ENCODE data around the gene SORL1.
"Not testable (repeated sequence)": the region's sequence is repeated elsewhere in the genome, so short reads cannot be mapped to it uniquely, and the experiment has no call there.

SORL1 gene

DNA sequence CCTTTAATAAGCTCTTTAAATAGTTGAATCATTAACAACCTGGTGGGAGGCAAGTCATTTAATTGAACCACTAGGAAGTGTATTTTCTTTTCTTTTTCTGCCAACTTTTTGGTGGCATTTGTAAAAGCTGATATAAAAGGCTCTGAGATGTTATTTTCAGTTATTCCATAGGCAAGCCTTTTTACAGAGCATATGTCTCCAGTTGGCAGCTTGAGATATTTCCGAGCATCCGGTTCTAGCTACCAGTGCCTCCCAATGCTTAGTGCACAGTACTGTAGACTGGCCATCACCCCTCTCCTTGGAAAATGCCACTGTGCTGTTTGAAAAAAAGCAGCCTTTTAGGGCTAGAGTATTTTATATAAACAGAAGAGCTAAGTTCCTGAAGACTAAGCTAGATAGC lies 179.3 kb downstream of the SORL1 start:
- no peak for DNase-seq (ENCODE audit: low read depth)

DNA sequence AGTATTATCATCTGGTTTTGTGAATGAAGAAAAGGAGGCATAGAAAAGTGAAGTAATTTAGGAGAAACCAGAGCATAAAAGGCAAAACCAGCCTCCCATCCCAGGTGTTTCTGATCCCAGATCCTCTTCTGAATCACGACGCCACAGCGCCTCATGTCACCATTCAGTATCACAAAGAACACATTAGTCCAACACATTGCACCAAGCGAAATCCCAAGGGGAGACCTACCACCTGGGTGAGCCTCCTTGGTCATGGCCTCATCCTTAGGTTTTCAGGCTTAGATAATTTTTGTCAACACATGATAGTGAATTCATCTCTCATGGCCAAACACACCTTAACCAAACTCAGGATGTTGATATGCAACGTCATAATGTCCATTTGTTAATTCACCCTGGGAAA lies 182.2 kb downstream of the SORL1 start:
- DNase-seq (ENCODE audit: low read depth) = no peak

DNA sequence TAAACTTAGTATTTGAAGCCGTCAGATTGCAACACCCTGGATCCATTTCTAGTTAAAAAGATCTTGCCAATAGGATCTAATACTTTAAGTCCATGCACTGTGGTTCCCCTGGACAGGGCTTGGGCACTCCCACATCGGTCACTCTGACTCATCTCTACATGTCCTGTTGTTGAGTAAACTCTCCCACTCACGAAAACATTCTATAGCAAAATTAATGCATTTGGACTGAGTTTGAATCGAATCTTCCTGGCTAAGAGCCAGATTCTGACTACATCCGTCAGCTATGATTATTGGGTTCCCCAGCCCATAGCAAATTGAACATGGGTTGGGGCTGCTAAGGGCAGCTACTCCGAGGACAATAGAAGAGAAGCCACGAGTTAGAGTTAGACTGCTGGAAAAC lies 182.8 kb downstream of the SORL1 start:
- DNase-seq (ENCODE audit: low read depth) = peak; percentile 96

DNA sequence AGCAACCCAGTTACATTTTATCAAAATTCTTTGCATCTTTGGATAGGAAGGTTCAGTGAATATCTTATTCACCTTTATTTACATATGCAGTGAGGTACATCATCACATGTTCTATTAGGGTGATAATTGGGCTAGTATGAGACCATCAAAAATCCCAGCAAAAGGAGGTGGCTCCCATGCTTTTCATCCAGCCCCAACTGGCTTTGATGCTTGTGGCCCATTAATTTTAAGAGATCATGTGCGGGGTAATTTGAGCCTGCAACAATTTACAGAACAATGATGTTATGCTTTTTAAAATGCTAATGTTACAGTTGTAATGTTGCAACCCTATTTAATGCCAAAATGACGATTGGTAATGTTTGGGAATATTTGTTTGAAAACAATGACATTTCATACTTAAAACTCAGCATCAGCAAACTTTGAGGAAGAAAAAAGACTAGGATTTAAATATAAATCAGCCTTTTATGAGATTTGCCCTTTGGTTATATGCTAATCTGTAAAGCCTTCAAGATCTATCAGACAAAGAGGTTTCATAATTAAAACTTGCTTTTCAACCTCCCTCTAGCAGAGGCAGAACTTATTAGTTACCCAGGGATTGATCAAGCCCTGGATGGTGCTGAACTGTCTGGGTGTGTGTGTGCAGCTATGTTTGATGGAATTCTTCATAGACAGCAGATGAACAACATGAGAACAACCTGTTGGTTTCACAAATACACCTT lies 184.1 kb downstream of the SORL1 start:
- no peak for DNase-seq (ENCODE audit: low read depth)

DNA sequence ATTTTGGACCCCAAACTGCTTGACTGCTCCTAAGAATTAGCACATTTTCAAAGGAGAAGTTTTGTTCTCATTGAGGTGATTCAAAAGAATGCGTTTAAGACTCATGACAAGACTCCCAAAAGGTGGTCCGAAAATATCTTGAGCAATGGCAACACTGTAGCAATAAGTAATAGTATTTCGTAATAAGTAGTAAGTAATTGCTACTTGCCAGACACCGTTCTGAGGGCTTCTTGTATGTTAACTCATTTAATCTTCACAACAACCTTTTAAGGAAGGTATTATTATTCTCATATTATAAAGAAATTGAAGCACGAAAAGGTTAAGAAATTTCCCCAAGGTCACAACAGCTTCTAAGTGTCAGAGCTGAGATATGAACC lies 184.7 kb downstream of the SORL1 start:
- no peak for DNase-seq (ENCODE audit: low read depth)

DNA sequence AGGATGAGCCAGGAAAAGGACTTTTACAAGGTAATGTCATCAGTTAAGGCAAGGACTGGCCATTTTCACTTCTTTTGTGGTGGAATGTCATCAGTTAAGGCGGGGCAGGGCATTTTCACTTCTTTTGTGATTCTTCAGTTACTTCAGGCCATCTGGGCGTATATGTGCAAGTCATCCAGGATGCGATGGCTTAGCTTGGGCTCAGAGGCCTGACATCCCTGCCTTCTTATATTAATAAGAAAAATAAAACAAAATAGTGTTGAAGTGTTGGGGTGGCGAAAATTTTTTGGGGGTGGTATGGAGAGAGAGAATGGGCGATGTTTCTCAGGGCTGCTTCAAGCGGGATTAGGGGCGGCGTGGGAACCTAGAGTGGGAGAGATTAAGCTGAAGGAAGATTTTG lies 185.5 kb downstream of the SORL1 start:
- not testable (repeated sequence) for DNase-seq (ENCODE audit: low read depth)

DNA sequence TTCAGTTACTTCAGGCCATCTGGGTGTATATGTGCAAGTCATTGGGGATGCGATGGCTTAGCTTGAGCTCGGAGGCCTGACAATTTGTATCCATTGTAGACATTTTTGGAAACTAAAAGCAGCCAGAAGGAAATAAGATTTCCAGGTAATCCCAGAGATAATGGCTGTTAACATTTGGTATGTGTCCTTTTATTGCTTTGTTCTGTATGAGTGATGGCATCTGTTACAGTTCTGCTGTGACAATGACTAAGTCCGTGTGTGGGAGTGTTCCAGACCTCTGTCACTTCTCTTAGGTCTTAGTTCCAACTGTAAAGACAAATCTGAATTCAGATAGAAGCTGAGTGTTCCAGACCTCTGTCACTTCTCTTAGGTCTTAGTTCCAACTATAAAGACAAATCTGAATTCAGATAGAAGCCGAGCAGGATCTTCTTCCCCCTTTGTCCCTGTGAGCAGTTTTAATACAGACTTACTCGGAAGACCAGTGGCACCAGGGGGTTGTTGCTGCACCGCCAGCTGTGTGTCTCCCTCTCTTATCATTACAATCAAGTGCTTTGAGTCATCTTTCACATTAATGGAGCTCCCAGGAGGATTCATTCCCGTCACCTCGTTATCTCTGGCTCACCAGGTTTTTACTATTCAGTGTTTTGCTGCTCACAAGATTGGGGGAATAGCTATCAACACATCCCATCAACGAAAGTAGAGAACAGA lies 191.5 kb downstream of the SORL1 start:
- no peak for DNase-seq (ENCODE audit: low read depth)

DNA sequence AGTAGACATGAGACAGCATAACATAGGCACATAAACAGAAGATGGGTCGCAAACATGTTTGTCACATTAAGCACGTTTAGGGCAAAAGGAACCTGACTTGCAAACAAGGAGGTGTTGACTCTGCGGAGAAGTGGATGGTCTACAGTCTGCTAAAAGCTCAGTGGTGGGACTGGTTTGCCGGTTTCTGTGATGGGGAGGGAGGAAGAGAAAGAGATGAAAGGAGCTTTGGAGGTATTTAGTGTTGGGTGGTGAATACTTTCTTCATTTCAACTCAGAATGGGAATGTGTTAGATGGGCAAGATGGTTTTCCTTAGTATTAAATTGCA lies 192.0 kb downstream of the SORL1 start:
- DNase-seq (ENCODE audit: low read depth) = no peak

DNA sequence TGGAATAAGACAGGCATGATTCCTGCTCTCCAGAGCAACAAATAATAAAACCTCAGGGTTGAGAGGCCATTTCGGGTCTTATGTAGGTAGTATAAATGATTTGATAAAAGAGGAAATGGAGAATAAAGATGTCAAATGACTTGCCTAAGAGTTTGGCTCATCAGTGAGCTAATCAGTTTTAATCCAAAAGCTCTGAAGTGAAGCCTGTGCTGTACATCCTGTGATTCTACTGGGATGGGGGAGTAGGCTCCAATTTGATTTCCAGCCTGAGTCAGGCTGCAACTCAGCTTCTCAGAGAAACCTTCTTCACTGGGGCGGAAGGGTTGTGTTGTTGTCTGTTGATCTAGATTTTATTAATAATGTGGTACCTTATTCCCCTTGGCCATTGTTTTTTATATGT lies 192.9 kb downstream of the SORL1 start:
- DNase-seq (ENCODE audit: low read depth) = no peak

DNA sequence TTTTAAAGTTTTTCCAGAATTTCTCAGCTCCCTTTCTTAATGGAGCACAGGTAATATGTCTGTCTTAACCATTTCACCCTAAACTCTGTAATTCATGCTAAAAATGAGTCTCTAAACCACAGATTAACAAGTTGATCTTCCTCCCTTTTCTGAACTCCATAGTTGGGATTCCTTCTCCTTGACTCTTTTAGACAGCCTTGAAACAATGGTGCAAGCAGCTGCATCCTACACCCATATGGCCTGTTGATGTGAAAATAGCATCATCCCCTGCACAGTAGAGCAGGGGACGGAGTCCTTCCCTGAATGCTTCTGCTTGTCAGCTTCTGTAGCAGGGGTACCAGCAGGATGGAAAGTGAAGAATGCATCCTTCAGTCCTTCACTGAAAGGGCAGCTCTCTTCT lies 193.5 kb downstream of the SORL1 start:
- peak; percentile 59 for DNase-seq (ENCODE audit: low read depth)

DNA sequence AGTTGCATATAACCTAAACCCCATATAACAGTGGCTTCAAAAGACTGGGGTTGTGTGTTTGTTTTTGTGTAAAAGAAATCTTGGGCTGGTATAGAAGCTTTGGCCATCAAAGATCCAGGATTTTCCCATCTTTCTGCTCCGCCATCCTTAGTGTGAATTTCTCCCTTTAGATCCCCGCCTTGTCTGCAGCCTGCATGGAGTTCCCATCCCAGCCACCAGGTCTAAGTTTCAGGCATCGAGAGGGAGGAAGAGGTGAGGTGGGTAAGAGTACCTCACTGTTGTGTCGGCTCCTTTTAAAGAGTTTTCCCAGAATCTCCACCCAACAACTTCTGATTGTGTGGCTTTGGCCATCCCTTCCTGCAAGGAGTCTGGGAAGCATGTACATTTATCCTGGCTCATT lies 196.2 kb downstream of the SORL1 start:
- no peak for DNase-seq (ENCODE audit: low read depth)

DNA sequence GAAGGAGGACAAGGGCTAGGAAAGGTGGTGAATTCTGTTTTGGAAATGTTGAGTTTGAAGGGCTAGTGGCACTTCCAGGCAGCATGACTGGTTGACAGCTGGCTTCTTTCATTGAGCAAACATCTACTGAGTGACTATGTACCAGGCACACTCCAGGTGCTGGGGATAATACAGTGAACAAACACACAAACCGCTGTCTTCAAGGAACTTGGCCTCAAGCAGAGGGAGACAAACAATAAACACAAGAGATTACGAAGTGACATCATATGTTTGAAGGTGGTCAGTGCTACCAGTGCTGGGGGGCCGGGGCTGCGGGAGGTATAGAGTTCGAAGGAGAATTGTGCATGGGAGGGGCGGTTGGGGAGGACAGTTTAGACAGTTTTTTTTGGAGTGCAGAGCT lies 197.7 kb downstream of the SORL1 start:
- DNase-seq (ENCODE audit: low read depth) = no peak

DNA sequence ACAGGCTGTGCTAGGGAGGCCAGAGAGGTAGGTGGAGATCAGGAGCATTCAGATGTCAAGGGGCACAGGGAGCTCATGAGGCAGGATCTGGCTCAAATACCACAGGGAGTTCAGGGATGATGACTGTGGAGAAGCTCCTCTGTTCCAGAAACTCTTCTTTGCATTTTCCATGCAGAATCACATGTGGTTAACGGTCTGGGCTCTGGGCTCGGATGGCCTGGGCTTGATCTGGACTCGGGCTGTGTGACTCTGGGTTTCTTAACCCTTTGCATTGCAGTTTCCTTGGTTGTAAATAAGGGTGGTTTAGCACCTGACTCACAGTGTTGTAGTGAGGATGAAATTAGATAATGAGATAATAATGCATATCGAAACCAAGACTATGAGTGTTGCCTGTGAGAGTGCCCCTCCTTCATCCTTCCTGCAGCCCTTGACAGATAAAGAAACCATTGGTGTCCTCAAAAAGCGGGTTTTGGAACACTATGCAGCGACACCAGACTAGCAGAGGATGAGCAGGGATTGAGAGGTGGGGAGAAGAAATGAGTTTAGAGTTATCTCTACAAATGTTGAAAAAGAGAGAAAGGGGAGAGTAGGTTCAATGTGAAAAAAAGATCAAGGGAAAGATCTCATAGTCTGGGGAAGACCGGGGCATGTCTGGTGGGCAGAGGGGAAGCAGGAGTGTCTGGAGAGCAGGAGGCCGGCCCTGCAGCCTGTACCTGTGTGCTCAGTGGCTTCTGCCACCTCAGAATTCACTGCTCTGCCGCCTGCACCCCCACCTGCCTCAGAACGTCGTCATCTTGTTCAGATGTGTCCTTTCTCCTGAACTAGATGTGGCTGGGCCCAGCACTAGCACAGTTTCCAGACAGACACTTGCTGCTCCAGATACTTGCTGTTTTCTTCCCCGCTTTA lies 198.5 kb downstream of the SORL1 start:
- no peak for DNase-seq (ENCODE audit: low read depth)

DNA sequence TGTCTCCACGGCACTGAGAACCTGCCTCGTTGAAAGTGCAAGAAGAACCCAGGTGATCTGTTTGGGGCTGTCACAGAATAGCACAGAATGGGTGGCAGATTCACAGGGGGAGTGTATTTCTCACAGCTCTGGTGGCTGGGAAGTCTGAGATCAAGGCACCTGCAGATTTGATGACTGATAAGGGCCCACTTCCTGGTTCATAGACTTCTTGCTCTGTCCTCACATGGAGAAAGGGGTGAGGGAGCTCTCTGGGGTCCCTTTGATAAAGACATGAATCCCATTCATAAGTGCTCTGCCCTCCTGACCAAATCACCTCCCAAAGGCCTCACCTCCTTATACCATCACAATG lies 199.1 kb downstream of the SORL1 start:
- no peak for DNase-seq (ENCODE audit: low read depth)

DNA sequence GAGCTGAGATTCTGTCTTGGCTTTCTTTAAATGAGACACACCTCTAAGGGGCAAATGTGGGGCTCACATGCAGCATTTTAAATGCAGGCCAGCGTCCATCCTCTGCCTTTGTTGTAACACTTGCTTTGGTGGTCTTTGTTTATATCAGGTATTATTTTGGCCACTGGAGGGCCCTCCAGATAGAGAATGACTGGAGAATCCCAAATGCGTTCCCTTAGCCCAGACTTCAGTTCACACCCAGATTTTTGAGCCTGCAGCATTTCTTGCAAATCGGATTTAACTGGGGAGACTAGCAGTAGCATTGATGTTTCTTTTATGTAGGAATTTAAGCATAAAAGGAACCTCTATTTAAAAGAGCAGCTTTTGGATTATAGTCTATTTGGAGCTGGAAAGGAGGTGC lies 200.9 kb downstream of the SORL1 start:
- DNase-seq (ENCODE audit: low read depth) = no peak

DNA sequence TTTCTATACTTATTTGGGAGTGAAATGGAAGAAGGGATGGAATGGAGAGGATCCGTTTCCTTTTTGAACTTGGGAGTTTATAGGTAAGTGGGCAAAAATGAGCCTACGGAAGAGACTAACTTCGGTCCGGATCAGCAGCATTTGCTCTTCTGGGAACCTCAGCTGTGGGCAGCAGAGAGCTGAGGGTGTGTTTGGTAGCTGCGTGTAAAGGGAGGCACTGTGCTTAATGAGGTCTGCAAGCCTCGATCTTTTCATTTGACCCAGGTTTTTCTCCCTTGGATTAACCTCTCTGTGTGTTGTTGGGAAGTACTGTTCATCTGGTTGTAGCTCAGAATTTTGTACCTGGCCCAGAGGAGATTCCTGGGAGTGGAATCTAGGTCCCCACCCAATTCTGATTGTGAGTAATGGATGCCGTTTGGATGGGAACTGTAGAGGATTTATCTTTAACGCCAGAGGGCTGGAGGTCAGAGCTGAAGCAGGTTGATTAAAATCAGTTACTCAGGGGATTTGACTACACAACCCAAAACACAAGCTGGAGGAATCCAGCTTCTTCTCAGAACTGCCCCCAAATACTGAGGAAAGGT lies 202.2 kb downstream of the SORL1 start:
- no peak for DNase-seq (ENCODE audit: low read depth)

DNA sequence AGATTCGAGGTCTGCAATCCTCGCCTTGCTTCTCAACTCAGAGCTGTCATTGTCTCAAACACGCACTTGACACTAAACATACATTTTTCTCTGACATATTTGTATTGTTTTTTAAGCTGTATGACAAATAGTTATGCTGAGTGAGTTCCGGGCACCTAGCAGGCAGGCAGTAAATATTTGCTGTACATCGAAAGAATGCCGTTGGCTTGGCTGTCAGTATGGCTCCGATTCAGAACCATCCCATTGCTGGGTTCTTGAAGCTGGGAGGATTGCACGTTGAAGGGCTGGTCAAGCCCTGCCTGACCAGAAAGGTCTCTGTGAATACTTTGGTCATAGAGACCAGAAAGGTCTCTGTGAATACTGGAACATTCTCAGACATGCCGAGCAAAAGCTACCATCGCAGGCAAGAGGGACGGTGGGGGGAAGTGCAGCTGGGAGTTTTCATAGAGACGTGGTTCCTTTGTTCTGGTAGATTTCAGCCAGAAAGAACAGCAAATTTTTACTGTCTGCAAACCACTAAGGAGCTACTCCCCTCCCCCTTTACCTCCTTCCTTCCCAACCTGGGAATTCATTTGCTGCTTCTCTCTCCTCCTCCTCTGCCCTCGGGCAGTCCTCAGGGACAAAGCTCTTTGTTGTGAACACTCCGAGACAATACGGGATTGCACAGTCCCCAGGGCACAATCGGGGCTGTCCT lies 202.9 kb downstream of the SORL1 start:
- no peak for DNase-seq (ENCODE audit: low read depth)

DNA sequence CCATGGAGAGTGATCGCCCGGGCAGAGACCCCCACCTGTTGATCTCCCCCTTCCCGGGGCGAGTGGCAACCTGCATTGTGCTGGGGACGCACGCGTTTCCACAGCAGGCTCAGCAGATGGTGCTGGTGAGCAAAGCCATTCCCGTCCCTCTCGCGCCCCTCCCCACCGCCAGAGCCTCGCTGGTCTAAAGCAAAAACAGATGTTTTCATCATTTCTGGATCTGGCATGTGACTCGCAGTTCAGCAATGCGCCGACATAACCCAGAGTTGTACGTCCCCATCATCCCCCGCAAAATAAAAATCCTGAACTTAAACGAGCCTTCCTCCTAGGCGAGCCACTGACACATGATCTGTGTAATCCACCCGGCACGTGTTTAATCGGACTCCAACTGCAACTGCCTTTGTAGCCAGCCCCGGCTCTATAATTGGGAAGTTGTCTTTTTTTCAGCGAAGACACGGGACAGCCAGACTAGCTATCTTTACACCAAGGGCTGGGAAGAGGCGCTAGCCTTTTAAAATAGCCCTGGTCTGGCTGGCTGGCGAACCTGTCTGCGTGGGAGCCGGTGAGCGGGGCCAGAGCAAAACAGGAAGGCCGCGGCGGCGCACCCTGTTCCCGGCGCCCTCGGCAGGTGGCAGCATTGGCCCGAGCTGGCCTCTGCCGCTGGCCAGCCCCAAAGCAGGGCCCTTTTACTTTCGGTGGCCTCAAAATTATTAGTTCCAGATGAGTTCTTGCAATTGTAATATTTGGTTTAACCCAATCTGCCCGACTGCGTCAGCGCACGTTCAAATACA lies 203.6 kb downstream of the SORL1 start:
- DNase-seq (ENCODE audit: low read depth) = peak; percentile 98

DNA sequence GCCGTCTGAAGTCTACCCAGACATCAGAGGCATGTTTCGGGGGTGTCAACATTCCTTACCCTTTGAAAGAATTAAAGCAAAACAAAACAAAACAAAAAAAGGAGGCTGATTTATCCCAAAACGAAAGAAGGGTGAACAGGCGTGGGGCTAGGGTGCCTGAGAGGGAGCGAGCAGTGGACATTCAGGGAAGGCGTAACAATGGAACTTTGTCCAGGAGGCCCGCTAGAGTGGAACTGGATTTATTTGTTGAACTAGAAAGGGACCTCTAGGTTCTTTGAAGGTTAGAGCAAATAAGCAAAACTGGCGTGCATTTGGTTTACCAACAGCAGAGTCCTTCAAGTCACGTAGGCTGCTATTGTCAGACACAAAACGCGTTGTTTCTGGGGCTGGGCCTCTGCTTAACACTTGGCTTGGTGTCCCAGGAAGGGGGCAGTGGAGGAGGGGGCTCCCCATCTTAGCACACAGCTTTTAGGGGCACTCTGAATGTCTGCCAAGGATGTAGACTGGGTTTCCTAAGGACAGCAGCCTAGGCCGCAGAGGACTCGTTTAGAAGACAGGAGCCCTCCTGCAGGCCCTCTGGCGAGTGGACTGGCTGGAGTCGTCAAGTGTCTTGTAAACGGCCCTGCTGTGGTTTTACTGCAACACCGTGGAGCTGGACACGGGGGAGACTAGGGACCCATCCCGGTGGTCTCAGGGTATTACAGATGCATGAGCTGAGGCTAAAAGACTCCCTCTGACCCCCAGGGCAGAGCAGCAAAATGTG lies 204.4 kb downstream of the SORL1 start:
- no peak for DNase-seq (ENCODE audit: low read depth)

DNA sequence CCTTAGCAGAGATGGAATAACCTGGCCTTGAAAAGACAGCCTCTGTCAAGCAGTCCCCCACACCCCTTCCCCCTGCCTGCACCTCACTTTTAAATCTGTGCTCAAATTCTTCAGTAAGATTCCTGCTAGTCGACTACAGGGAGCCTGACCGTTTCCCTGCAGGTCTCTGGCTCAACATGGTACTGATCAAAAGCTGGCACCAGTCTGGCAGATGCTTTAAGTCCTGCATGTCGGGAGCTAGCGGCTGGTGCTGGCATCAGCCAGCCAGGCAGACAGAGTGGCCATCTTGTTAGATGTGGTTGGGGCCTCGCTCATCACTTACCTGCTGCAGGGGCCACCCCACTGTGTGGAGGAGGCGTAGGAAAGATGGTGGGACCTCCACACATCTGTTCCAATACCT lies 205.0 kb downstream of the SORL1 start:
- DNase-seq (ENCODE audit: low read depth) = no peak

DNA sequence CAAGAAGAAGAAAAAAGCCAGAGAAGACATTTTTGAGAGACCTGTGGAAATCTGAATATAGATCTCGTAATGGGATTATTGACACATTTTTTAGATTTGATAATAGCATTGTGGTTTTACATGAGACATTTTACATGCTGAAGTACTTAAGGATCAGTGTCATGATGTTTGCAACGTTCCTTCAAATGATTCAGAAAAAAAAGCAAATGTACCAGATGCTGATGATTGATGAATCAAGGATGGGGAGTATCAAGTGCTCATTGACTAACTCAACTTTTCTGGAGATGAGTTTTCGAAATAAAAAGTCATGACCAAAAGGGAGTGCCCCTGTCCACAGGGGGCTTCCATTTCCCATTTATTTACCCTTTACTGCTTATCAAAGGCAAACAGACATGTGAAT lies 207.7 kb downstream of the SORL1 start:
- no peak for DNase-seq (ENCODE audit: low read depth)

Data from iris pigment epithelial cell (primary cell).